NCI-H2081 (cell line): ENCODE results near the gene DISP3.

ENCODE experiments used
- DNase-seq, 2 experiments: peaks; one replicate each; lab custom pipeline; 2025; lab: John Stamatoyannopoulos, UW

The DISP3 gene

GRCh38 chr1:11487196-11487751 lies 8.3 kb downstream of the DISP3 start:
- DNase-seq, result no peak

DNA sequence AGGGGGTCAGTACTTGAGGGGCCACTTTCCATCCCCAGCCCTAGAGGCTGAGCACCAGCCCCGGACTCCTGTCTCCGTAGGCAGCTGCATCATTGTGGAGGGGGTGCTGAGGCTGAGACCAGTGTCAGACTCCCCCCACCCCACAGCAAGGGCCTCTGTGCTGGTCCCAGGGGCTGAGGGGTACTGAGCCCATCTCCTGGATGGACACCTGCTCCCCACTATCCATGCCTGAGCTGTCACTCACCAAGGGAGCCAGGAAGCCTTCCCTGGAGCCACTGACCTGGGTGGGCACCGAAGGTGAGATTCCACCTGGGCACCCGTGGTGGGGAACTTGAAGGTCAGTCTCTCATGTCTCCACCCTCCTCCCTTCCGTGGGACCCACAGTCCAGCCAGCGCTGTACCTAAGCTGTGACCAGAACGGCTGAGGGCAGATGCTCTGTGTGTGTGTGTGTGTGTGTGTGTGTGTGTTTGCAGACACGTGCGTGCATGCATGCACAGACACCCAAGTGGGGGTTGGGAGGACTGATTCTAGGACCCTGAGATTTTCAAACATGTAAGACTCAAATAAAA lies 9.3 kb downstream of the DISP3 start:
- DNase-seq, result no peak

DNA sequence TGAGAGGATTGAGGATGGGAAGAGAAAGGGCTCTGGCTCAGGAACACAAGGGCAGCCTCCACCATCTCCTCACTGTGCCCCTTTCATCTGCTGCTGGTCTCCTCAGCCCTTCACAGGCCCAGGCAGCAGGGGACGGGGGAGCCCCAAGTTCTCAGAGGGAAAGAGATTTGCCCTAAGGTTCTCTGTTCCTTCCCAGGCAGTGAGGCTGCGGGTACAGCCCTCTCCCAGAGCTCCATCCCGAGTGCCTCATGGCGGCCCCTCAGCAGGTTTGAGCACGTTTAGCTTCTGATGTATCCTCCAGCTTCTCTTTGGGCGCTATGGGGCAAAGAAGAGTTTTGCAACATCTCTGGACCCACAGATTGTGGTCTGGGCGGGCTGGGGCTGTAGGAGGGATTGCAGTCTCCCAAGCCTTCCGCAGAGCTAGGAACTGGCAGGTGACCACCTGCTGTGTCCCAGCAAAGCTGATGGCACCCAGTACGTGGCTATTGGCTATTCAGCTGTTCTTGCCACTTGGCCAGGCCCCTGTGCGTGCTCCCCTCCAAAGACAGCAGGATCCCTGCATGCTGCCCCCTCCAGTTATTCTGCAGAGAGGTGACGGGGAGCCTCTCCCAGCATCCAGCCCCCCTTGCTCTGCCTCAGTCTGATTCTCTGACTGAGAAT lies 10.1 kb downstream of the DISP3 start:
- DNase-seq, result no peak

DNA sequence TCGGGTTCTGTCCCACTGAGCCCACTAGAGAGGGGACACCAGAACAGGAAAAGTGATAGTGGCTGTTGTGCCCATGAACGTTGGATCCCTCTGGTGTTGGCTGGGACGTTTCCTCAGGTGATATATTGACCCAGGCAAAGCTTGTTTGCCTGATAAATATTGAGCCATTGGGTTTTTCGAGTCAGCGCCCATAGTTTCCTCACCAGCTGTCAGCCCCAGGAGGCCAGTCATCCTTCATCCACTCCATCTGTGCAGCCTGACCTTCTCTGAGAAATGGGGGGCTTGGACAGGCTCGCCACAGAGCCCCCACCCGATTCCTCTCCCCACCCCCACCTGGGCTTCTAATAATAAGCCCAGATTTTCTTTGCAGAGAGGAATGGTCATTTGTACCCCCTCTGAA lies 13.3 kb downstream of the DISP3 start:
- DNase-seq, result no peak

GRCh38 chr1:11493972-11494655 lies 15.2 kb downstream of the DISP3 start:
- no peak for DNase-seq

DNA sequence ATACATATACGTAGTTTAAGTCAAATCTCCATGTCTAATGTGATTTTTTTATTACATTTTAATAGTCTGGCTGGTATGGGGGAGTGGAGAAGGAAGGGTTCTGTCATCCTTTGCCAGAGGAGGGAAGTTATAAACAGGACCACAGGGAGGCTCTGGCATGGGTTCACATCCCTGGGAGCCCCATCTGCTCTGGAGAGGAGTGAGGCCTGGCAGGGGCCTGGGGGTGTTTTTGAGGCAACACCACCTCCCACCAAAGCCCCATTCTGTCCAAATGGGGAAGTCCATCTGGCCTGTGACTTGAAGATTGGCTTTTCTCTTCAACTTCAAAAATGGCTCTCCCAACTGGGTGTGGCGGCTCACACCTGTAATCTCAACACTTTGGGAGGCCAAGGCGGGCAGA lies 15.8 kb downstream of the DISP3 start:
- no peak for DNase-seq

DNA sequence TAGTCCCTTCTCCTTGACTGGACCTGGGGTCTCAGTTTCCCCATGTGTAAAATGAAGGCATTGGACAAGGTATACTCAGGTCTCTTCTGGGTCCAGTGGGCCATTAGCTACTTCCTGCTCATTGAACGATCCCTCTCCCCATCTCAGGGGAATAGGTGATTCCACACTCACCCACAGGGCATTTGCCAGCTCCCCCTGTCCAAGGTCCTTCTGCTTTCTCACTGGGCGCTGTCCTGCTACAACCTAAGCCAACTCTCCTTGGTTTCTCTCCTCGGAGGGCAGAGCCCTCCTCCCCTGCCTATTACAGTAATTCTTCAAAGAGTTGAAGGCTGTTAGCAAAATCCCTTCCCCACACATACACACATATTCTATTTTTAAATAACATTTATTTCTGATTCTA lies 16.6 kb downstream of the DISP3 start:
- no peak for DNase-seq

GRCh38 chr1:11496551-11497080 lies 17.7 kb downstream of the DISP3 start:
- DNase-seq, result no peak

DNA sequence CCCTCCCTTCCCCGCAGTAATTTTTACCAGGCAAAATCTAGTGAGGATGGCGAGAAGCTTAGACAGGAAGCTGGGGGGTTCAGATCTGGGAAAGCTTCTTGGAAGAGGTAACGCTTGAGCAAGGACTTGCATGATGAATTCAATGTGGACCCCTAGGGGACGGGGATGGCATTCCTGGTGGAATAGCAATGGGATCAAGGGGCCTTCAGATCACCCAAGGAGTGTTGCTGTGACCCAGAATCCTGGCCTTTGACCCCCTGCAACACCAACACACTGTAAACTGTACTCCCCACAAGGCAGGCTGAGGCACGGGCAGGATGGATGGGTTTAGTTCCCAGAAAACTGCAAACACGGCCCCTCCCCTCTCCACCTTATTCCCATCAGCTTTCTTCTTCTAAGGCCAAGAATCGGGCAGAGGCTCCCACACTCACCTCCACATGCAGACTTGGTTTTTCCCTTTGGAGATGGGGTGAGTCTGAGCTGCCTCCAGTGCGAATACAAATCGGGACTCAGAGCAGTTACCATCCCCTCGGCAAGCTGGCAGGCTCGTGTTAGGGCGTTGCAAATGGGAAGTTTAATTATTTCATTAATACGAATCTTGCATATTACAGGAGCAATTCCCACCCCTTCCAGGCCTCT lies 20.1 kb downstream of the DISP3 start:
- DNase-seq, result no peak

GRCh38 chr1:11499601-11500331 lies 20.8 kb downstream of the DISP3 start:
- DNase-seq, result peak in 1 of 2 experiments; percentile 7

GRCh38 chr1:11500881-11501280 lies 21.9 kb downstream of the DISP3 start:
- no peak for DNase-seq

DNA sequence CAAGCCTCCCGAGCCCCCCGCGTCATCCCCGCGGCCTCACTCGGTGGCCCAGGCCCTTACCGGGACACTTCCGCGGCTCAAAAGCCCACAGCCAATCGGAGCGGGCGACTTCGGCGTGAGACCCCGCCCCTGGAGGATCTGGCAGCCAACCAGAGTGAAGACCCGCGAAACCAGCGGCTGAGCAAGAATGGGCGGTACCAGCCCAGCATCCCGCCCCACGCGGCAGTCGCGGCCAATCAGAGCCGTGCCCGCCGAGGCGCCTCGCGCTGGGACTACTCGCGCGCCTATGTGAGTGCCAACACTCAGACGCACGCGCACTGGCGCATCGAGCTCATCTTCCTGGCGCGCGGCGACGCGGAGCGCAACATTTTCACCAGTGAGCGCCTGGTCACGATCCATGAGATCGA lies 22.5 kb downstream of the DISP3 start:
- DNase-seq, result no peak

DNA sequence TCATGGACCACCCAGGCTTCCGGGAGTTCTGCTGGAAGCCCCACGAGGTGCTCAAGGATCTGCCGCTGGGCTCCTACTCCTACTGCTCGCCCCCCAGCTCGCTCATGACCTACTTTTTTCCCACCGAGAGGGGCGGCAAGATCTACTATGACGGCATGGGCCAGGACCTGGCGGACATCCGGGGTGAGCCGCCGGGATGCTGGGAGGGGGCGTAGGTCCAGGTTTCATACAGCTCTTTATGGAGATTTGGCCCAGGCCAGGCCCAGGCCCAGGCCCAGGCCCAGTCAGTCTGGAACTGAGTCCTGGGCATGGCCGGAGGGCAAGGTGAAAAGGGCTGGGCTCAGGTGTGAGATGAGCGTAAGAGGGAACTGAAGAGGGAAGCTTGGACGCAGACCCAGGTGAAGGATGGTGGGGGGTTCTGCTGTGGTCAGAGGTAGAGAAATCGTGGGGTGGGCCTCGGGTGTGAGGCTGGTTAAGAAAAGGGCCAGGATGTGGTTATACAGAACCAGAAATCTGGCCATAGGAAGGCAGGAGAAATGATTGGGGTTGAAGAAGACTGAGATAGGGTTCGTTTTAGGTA lies 23.0 kb downstream of the DISP3 start:
- DNase-seq, result no peak

GRCh38 chr1:11502516-11502915 lies 23.6 kb downstream of the DISP3 start:
- no peak for DNase-seq

DNA sequence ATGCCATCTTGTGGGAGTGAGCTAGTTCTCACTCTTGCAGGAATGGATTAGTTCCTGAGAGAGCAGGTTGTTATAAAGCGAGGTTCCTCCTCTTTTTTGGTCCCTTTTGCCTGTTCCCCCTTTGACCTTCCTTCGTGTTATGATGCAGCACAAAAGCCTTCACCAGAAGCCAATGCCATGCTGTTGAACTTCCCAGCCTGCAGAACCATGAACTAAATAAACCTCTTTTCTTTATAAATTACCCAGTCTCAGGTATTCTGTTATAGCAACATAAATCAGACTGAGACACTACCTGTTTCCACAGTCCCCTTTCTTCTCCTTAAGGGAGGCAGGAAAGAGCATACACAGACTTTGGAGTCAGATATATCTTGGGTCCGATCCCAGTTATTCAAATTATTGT lies 25.6 kb downstream of the DISP3 start:
- DNase-seq, result no peak

GRCh38 chr1:11505591-11506538 lies 26.9 kb downstream of the DISP3 start:
- DNase-seq, result no peak

GRCh38 chr1:11507309-11507708 lies 28.4 kb downstream of the DISP3 start:
- DNase-seq, result no peak

- no peak for DNase-seq
Observed at GRCh38 chr1:11513681-11514080, 34.7 kb downstream of the DISP3 start.

DNA sequence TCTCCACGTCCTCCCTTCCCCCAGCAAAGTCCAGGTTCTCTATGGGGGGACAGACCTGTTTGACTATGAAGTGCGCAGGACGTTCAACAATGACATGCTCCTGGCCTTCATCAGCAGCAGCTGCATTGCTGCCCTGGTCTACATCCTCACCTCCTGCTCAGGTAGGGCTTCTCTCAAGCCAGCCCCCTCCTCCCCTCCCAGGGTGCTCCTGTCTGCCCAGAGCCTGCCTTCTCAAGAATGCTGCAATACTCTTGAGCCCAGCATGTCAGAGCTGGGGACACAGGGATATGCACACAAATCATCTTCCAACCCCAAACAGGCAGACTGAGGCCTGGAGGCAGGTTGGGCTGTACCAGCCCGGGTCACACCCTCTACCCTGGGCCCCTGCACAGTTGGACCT lies 35.4 kb downstream of the DISP3 start:
- no peak for DNase-seq
